T47D (cell line): ENCODE measurements around the gene ANXA11.

Source experiments
- DNase-seq, 2 experiments: peaks; one replicate each; pipeline versions ENCODE4 v3.0.0 to v3.0.0-alpha.2; 2011 to 2012; ENCODE audit warnings: low read depth in 1 of 2, low spot score in 1 of 2
- JUND ChIP-seq: IDR thresholded peaks from 2 replicates; pipeline ENCODE4 v1.6.1; 2012; ENCODE audit warnings: low read depth
- in situ Hi-C: cut with HindIII; loops from 2 replicates; pipeline ENCODE4 v1.10.0; 2016; ENCODE audit warnings: low sequenced_read_pairs, low pct_unique_long_range_greater_than_20kb

The ANXA11 gene

GRCh38 chr10:80132299-80133139 lies 72.8 kb downstream of the ANXA11 start, which contains the start of gene PLAC9:
Gene PLAC9 (plus strand): TSS chr10:80132730. CDS start chr10:80132763, 33 bp downstream.
- DNase-seq = peak in 1 of 2 experiments; percentile 16
- TF ChIP-seq JUND = no peak
- in situ Hi-C loops = no loop called here

- no peak for DNase-seq
- TF ChIP-seq JUND = no peak
- in situ Hi-C loops = no loop called here
These were observed 73.8 kb downstream of the ANXA11 start for GRCh38 chr10:80131499-80131901.

DNA sequence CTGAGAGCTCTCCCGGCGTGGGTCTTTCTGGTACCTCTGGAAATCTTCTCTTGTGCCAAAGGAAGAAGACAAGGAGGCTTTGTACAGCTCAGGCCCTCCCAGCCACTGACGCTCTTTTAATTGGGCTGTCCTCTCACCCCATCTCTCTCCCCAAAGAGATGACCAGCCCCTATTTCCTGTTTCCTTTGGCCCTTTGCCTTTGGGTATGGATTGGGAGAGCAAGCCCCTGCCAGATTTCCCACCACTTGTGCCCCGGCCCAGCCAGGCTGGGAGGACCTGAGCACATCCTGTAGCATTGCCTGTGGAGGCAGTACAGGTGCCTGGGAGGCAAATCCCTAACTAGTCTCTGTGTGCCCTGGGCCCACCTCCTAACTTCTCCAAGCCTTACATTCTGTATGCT lies 78.5 kb downstream of the ANXA11 start:
- DNase-seq = no peak
- no peak for TF ChIP-seq JUND
- in situ Hi-C loops = no loop called here

GRCh38 chr10:80122746-80123145 lies 82.6 kb downstream of the ANXA11 start:
- in situ Hi-C loops = no loop called here
- DNase-seq = no peak
- no peak for TF ChIP-seq JUND

DNA sequence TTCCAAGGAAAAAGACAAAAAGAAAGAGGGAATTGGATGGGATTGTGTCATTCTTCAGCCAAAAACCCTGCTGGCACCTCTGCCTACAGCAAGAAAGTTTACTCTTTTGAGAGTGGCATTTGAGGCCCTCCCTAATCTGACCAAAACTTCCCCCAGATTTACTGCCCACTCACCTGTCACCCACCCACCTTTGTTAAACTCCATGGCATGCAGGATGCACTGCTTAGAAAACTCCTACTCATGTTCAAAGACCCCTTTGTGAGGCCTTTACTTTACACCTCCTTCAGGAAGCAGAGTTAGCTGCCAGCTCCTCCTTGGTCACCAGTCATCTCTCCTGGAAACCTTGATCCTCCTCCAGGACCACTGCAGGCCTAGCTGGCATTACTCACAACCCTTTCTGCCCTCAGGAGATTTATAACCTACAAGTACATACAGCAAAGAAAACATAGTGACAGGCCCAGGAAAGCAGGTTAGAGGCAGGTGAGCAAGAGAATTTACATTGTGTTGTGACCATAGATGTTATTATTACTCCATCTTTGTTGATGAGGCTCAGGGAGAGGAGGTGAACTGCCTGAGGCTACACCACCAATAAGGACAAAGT lies 83.1 kb downstream of the ANXA11 start:
- DNase-seq = no peak
- TF ChIP-seq JUND = no peak
- in situ Hi-C loops = no loop called here

DNA sequence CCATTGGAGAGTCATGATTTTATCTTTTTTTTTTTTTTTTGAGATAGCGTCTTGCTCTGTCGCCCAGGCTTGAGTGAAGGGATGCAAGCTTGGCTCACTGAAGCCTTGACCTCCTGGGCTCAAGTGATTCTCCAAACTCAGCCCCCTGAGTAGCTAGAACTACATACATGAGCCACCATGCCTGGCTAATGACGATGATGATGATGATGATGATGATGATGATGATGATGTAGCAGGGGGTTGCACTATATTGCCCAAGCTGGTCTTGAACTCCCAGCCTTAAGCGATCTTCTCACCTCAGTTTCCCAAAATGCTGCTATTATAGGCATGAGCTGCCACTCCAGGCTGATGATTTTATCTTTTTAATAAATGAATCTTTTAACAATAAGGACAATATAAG lies 86.7 kb downstream of the ANXA11 start:
- in situ Hi-C loops = no loop called here
- no peak for DNase-seq
- no peak for TF ChIP-seq JUND

- no peak for TF ChIP-seq JUND
- DNase-seq = no peak
- in situ Hi-C loops = no loop called here
These were observed 94.4 kb downstream of the ANXA11 start for GRCh38 chr10:80110986-80111385.

GRCh38 chr10:80108576-80109239 lies 96.6 kb downstream of the ANXA11 start:
- in situ Hi-C loops = no loop called here
- no peak for DNase-seq
- TF ChIP-seq JUND = no peak

DNA sequence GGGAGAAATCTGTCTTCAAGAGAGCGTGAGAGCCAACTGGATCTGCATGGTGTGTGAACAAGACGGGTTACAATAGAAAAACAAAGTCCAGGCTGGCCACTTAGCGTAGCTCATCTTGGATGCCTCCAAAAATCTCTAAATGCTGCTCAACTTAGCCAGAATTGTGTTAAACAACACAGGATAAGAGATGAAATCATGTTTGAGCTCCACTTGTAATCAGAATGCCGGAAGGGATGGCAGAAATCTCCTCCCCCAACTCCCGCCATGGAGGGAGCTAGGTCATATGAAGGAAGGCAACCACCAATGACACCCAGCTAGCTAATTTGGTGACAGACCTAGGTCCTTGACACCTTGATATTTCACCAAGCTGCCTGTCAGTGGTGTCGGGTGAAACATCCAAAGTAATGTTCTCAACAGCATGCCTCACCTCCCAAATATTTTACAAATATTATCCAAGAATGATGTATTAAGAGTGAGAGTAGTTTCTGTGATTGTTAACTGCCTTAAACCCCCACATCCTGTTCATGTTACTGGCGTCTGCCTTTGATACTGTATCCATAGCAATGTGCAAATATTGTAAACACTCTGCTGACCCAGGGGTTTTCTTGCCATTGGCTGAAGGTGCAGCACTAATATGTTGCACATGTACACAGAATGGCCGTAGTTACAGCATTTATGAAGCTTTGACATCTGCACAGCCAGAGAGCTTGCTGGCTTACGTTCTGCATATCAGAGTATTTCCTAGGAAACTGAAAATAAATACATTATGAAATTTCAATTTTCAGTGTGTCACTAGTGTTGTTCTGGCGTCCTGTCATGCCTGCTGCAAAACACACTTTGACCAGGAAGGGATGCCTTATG lies 101.0 kb downstream of the ANXA11 start:
- in situ Hi-C loops = no loop called here
- DNase-seq = no peak
- TF ChIP-seq JUND = no peak
